GM21529 (cell line): ENCODE data around the gene GCH1.
"Not testable (repeated sequence)": the region's sequence is repeated elsewhere in the genome, so short reads cannot be mapped to it uniquely, and the experiment has no call there.

Experiments used
- ATAC-seq: cut with Tn5 transposase; IDR thresholded peaks from one replicate; pipeline ENCODE4 v1.9.1; 2021; ENCODE audit not compliant: unreplicated experiment

The GCH1 gene

DNA sequence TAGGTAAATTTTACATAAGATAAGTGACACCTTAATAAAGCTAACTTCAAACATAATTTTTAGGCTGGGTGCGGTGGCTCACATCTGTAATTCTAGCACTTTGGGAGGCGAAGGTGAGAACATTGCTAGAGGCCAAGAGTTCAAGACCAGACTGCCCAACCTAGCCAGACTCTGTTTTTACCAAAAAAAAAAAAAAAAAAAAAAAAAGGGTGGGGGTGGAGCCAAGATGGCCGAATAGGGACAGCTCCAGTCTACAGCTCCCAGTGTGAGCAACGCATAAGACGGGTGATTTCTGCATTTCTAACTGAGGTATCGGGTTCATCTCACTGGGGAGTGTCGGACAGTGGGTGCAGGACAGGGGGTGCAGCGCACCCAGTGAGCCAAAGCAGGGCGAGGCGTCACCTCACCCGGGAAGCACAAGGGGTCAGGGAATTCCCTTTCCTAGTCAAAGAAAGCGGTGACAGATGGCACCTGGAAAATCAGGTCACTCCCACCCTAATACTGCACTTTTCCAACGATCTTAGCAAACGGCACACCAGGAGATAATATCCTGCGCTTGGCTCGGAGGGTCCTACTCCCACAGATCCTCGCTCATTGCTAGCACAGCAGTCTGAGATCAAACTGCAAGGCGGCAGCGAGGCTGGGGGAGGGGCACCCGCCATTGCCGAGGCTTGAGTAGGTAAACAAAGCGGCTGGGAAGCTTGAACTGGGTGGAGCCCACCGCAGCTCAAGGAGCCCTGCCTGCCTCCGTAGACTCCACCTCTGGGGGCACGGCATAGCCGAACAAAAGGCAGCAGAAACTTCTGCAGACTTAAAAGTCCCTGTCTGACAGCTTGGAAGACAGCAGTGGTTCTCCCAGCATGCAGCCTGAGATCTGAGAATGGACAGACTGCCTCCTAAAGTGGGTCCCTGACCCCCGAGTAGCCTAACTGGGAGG is 32.2 kb downstream of the GCH1 start:
- ATAC-seq, result not testable (repeated sequence)

DNA sequence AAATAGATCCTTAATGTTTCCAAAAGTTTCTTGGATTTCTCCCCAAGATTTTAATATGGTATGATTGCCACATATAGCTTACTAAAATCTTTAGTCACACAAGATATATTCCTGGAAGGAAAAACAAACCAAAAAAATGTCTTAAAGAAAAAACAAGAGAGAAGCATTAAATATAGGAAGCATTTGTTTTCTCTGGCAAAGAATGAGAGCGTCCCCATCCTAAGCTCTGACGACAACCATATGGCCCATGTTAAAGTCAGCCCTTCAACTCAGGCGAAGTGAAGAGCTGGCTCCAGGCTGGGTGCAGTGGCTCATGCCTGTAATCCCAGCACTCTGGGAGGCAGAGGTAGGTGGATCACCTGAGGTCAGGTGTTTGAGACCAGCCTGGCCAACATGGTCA is 35.6 kb downstream of the GCH1 start:
- no peak for ATAC-seq

DNA sequence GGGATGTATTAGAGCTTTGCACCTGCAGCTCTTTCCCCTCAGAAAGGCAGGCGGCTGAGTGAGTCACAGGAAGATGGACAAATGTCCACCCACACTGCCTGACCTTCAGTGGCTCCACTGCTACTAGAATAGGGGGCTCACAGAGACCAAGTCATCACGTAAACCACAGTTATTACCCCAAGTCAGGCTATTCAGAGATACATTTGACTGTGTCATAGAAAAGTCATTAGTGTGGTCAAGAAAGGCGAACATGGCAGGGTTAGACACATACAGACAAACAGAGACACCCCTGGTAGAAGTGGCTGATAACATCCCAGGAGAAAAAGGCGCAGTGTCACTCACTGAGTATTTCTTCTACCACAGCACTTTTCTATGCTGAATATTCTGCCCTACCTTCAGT is 36.0 kb downstream of the GCH1 start:
- no peak for ATAC-seq

DNA sequence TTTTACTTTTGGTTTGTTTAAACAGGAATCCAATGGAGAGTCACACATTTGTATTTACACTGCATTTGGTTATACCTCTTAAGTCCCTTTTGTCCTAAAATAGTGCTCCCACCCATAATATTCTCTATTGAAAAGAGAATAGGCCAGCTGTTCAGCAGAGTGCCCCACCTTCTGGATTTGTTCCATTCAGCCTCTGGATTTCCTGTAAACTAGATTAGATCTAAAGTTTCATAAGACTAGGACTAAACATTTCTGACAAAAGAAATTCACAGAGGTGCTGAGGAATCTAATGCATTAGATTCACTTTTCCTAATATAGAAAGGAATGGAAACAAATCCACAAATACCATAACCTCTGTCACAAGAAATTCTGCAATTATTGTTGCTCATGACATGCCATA is 38.1 kb downstream of the GCH1 start:
- no peak for ATAC-seq

DNA sequence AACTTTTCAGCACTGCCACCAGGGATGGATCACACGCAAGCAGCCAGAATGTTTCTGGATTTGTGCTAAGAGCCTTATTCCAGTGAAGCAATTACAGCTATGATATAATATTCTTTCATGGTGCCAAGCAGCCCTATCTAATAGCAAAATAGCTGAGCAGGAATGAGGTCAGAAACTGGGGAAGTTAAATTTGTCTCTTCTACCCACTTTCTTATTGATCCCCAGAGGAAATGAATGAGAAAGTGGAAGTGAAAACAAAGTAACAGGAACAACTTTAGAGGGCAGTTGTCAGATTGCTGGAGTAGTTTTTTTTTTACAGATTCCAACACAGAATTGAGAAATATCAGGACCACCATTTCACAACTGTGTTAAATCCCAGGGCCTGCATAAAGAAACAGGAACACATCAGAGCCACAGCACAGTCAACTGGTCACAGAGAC is 44.8 kb downstream of the GCH1 start:
- ATAC-seq, result peak; percentile 85

DNA sequence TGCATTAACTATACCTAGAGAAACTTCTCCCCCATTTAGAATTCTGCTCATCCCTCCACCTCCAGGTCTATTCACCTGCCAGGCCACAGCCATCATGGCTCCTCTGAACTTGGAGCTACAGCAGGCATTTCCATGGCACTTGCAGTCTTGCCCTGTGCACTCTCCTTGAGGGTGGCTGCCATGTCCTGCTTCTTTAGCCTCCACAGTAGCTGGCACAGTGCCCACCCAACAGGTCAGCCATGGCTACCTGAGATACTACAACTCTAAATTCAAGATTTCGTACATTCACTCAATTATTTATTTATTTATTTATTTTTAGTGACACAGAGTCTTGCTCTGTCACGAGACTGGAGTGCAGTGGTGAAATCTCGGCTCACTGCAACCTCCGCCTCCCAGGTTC is 46.5 kb downstream of the GCH1 start:
- ATAC-seq, result no peak

DNA sequence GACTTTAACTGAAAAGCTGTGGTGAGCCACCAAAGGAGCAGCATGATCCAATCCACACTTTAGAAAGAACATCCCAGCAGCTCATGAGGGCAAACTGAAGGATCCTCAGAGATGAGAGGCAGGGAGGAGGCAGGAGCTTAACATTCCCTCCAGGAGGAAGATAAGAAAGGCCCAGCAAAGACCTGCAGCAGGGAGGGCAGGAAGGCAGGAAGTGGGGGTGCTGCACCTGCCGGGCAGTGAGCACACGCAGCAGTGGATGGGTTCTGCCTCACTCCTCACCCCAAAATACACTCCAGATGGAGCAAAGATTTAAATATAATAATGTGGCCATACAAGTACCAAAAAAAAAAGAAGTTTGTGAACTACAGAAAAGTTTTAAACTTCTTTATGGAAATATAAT is 48.4 kb downstream of the GCH1 start:
- ATAC-seq, result no peak

DNA sequence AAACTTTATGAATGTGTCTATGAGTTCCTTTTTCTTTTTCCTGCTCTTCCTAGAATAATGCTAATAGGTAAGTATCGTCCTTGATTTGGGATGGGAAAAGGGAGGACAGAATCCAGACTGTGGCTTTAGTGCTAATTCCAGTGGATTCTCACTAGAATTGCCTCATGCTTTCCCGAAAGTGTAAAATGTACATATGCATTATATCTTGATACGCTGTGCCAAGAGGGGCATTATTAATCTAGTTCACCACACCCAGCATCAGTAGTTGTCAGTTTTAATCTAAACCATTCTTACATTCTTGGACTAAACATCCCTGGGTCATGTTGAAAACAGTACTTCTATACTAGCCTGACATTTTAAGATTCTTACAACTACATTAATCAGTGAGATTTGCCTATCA is 49.3 kb downstream of the GCH1 start:
- no peak for ATAC-seq

DNA sequence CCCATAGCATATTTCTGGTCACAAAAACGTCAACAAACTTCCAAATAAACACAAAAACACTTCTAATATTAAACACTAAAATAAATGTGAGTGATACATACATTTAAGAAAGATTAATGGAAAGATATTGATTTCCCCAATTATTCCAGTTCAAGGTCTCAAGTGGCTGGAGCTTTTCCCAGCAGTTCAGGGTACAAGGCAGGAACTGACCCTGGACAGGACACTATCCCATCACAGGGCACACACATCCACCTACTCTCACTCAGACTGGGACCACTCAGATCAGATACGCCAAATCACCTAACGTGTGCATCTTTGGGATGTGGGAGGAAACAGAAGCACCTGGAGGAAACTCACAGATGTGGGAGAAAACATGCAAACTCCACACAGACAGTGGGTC is 50.4 kb downstream of the GCH1 start:
- no peak for ATAC-seq

DNA sequence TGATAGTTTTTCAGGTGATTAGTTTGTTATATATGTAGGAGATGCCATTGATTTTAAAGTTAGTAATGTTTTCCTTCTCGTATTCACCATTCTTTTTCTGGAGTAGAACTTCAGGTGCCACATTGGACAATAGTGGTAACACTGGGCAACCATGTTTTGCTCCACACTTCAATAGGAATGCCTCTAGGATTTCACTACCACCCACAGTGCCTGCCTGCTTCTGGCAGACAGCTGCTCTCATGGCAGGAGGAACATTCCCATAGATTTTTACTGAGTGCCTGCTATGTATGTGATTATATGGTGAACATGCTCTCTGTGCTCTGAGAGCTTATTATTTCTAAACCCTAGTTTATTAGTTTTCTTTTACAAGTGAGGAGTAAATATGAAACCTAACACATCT is 53.7 kb downstream of the GCH1 start:
- ATAC-seq, result no peak

DNA sequence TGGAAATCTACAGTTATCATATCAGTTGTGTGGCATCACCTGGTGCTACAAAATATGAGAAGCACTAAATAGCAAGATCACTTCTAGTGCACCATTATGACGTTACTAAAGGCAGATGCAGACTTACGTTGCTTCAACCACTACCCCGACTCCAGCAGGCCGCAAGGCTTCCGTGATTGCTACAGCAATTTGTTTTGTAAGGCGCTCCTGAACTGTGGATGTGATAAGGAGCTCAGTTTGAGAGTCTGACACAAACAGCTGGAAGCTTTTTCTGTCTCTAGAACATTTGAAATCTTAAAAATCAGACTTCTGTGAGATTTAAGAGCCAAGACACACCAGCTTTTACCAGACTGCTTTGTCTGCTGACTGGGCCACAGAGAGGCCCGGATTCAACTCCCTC is 57.0 kb downstream of the GCH1 start:
- ATAC-seq, result no peak

DNA sequence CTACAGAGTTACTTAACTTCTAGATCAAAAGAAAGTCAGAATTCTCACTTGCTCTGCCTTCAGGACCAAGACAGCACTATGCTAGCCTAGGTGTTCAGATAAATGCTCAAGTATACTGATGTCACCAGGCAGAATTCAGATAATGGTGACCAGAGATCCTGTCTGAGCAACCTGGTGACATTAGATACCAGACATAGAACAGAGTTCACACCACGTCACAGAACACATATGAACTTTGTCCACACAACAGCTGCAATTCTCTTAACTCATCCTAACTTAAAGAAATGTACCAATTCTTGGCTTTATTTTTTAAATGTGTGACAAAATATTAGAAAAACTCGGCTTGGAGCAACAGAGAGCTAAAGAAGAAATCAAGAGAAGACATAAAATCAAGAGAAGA is 58.1 kb downstream of the GCH1 start:
- ATAC-seq, result no peak

DNA sequence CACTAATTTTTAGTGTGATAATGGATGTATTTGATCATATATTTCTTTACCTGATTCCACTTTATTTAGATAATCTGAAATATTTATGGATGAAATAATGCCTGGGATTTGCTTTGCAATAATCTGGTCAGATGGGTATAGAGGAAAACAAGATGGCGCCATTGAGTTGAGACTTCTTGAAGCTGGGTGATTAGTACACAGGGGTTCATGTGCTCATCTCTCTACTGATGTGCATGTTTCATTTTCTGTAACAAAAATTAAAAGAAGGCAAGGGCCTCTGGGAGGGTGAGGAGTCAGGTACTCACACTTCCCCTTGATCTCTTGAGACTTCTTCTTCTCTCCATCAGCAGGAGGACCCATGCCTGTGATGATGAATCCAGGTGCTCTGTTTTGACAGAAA is 61.8 kb downstream of the GCH1 start:
- ATAC-seq, result no peak

DNA sequence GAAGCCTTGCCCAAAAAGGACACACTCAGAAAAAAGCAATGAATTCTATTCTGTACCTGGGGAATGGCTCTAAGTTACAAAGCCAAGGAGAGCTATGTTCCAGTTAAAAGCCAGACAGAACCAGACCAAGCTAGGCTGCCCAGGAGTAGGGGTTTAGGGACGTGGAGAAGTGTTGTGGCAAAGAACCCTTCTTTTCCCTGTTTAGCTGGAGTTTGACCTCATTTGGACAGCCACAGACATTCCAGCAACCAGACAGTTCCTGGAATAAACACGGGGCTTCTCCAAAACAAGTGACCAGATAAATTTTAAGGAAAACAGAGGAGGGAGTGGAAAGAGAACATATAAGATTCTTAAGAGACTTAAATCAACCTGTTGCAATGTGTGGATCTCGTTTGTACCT is 62.3 kb downstream of the GCH1 start:
- no peak for ATAC-seq

DNA sequence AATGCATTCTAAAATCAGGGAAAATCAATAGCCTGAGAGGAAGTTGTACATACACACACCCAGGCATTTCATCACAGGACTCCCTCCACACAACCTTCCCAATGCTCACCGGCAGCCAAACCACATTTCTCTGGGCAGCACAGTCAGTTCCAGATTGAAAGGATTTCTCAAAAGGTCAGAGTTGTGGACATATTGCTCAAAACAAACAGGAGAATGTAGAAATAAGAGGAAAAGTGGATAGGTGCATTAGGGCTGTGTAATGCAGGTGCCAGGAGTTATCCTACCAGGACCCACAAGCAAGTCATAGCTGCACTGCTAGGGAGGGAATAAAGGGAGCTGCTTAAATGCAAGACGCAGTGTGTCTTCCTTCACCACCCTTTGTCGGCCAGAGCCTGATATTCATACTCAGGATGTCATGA is 62.9 kb downstream of the GCH1 start:
- no peak for ATAC-seq

DNA sequence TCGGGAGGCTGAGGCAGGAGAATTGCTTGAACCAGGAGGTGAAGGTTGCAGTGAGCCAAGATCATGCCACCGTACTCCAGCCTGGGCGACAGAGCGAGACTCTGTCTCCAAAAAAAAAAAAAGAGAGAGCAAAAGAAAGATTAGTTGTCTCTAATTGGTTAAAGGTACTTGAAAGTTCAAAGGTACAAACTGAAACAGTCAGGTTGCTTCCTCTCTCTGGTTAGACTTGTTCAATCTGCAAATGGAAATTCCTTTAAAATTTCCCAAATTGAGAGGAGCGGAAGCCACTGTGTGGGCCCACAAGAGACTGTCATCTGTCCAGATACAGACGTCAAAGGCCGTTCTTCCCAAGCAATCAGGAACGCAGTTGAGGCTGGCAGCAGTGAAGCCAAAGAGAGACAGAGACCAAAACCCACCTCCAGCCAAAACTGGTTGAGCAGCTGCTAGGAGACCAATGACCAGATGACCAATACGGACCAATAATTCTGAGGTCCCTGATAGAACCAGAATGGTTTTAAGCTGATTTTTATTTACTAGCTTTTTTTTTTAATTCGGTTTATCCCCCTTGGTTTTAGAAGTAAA is 63.6 kb downstream of the GCH1 start:
- no peak for ATAC-seq

DNA sequence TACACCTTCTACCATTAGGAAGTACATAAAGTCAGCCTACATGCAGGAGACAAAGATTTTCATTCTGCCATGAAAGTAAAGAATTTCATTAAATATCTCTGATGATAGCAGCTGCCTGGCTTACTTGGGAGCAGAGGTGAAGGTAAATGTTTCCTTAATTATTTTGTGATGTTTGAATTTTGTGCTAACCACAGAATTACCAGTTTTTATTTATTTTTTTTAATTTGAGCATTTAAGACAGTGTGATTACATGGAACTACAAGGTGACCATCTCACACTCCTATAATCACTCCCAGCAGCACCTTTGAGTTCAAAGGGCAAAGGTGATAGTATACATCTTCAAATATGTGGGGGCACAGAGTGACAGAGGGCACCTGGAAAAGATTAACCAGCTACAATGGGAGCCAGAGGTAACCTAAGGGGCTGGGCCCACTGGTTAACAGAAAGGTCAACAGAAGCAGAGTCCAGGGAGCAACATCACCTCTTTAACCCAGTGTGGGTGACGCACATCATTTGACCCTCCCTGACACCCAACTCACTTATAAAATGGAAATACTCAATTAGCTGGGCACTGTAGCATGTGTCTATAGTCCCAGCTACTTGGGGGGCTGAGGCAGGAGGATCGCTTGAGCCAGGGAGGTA is 65.0 kb downstream of the GCH1 start:
- no peak for ATAC-seq

DNA sequence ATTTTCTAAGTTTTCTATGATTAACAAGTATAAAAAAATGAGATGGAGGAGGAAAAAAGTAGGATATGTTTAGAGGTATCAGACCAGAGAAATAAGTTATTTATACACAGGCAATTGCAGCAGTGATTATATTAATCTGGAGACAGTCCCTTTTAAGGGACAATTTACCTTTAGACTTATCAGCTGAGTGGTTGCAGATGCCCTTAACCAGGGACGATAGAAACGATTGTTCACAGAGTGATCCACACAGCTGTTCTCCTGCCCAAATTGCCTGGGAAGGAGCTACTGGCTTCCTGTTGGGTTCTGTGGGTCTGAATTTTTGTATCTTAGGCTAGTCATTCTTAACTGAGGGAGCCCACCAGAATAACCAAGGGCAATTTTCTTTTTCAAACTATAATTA is 66.4 kb downstream of the GCH1 start:
- no peak for ATAC-seq

DNA sequence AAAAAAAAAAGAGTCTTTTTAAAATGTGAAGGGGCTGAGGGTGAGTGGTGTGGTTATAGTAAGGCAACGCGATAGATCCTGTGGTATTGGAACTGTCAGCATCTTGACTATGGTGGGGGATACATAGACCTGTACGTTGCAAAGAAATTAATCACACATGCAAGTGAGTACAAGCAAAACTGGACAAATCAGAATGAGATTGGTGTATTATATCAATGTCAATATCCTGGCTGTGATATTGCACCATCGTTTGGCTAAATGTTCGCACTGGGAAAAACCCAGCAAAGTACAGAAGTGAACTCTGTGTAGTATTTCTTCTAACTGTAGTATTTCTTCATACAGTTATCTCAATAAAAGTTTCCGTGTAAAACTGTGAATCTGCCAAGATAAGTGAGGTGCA is 67.9 kb downstream of the GCH1 start:
- ATAC-seq, result no peak

DNA sequence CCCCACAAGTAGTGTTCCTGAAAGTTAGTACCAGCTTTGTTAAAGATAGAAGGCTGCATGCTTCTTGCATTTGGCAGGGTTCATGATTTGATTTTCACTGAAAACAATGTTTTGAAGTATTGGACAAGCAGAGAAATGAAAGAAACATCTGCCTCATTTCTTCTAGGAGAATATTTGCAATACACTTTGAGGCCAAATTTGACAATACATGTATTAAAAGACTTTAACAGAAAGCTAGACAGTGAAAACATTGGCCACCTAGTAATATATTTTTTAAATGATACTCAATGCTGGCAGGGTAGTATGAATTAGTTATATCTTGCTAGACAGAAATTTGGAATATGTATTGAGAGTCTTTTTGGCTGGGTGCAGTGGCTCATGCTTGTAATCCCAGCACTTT is 68.5 kb downstream of the GCH1 start:
- no peak for ATAC-seq

DNA sequence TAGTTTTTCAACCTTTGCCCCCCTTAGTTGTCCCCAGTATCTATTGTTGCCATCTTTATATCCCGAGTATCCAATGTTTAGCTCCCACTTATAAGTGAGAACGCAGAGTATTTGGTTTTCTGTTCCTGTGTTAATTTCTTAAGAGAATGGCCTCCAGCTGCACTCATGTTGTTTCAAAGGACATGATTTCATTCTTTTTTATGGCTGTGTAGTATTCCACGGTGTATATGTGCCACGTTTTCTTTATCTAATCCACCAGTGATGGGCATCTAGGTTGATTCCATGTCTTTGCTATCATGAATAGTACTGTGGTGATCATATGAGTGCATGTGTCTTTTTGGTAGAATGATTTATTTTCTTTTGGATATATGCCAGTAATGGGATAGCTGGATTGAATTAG is 72.0 kb downstream of the GCH1 start:
- ATAC-seq, result no peak
